Stimulated activated CD4-positive, alpha-beta T cell treated with anti-CD3 and anti-CD28 coated beads, Interleukin-15, amount 100 ng/mL, for 1 hour (primary cell): Measurements from ENCODE around the gene ZNF333.
"Not testable (repeated sequence)": the region's sequence is repeated elsewhere in the genome, so short reads cannot be mapped to it uniquely, and the experiment has no call there.

Experiments used
- DNase-seq, 2 donors: peaks; one replicate each; pipeline ENCODE4 v3.0.0-alpha.2; 2020; ENCODE audit warnings: low read depth in 1 of 2, low spot score in 1 of 2

ZNF333 gene

DNA sequence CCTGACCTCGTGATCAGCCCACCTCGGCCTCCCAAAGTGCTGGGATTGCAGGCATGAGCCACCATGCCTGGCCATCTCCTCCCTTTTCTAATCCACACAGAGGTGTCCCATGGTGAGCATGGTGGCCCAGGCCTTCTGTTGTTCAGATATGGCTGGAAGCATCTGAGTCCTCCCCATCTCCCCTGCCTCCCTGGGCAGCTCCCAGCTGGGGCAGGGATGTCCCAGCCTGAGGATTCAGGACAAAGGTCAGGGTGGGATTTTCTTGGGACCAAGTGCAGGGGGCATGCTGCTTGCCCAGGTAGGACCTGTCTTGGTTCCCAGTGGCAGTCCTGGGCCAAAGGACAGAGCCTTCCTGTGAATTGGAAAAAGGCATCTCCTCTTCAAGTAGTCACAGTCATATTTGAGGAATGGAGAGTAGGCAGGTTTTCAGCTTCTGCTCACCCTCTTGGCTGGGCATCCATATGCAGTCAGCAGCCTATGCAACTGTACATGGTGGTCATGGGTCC, 77.7 kb downstream of the ZNF333 start:
- no peak for DNase-seq

DNA sequence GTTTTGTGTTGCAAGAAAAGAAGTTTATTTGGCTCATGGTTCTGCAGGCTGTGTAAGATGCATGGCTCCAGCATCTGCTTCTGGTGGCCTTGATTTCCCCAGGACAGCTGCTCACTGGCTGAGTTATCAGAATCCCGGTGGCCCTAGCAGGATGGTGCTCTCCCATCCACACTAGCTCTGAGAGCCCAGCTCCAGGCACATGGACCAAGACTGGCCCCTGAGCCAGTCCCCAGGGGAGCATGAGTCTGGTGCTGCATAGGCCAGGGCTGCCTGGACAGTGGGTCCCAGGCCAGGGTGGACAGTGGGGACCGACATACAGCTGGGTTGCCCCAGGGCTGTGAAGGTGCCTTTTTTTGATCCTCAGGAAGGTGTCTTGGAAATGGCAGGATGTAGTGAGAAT, 78.2 kb downstream of the ZNF333 start:
- DNase-seq, result no peak

DNA sequence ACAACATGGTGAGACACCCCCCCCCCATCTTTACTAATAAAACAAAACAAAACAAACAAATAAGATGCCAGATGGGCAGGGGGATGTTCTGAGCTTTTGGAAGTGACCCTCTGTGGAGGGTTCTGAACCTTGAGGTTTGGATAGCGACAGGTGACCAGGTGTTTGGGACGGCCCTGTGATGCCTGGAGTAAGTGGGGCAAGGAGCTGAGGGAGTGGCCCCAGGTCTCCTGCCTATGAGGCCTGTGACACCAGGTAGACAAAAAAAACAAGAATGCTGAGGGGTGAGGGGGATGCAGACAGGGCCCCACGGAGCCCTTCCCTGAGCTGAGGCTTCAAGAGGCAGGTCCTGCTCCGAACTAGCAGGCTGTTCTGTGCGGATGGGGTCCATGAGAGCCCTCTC, 79.4 kb downstream of the ZNF333 start:
- no peak for DNase-seq

DNA sequence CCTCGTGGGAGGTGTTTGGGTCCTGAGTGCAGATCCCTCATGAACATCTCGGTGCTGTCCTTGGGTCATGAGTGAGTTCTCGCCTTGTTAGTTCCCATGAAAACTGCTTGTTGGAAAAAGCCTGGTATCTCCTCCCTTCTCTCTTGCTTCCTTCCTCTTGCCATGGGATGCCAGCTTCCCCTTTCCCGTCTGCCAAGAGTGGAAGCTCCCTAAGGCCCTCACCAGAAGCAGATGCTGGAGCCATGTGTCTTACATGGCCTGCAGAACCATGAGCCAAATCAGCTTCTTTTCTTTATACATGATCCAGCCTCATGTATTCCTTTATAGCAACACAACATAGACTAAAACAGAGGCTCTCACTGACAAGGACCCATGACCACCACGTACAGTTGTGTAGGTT, 80.3 kb downstream of the ZNF333 start:
- DNase-seq, result no peak

DNA sequence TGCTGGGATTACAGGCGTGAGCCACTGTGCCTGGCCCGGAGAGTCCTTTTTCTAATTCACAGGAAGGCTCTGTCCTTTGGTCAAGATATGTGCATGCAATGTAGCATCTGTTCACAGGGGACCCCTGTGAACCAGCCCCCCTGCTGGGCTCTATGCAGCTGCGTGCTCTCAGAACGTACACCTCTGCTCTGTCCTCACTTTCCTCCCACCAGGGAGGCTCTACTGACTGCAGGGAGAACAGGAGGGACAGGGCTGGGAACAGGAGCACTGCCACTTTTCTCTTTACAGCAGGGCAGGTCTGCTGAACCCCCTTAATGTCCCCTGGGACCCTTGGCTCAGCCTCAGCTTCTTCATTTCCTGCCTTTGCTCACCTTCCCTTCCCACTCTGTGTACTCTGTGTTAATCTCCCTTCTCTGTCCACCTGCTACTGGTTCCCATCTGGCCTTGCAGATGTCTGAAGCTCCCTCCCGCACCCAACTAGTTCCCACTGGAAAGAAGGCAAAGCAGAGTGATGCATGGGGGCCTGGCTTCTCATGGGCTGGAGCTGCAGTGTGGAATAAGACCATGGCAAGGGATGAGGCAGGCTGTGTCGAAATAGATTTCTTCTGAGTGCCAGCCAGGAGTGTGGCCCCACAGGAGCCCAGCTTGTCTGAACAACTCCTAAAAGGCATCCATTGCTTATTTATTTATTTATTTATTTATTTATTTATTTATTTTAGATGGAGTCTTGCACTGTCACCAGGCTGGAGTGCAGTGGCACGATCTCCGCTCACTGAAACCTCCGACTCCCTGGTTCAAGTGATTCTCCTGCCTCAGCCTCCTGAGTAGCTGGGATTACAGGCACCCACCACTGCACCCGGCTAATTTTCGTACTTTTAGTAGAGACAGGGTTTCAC, 81.3 kb downstream of the ZNF333 start:
- DNase-seq, result no peak

DNA sequence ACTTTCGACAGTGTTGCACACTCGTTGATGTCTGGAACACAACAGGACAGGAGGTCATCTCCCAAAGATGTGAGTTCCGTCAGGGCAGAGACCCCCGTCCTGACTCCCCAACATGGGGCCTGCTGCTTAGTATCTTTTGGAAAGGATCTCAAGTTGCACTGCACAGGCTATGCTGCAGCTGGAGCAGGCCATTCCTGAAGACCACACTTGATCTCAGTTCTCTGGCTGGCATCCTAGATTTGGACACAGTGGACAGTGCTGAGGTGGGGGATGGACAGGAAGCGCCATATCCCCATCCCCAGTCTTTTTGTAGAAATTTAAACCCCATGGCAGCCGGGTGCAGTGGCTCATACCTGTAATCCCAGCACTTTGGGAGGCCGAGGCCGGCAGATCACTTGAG, 82.6 kb downstream of the ZNF333 start:
- no peak for DNase-seq

DNA sequence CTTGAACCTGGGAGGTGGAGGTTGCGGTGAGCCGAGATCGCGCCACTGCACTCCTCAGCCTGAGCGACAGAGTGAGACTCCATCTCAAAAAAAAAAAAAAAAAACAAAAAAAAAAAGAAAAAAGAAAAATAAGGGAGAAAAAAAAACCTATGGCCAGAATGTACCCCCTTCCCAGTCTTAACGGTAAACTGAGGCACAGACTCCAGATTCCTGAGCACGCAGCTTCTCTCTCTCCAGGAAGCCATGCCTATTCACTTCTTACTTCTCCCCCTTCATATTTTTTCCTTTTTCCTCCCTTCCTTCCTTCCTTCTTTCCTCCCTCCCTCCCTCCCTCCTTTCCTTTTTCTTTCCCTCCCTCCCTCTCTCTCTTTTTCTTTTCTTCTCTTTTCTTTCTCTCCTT, 83.1 kb downstream of the ZNF333 start:
- DNase-seq, result no peak

DNA sequence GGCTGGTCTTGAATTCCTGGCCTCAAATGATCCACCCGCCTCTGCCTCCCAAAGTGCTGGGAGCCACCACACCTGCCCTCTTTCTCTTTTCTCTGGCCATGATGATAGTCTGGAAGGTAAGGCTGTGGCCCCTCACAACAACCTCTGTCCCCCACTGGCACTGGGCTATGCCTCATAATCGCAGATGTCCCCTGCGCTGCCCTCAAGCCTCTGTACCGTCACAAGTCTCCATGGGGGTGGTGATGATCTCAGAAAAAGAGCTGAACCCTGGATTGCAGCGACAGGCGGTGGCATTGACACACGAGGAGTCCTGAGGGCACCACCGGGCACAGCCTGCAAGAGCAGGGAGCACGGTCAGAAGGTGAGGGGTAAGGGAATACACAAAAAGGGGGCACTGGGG, 83.9 kb downstream of the ZNF333 start:
- DNase-seq, result not testable (repeated sequence)

DNA sequence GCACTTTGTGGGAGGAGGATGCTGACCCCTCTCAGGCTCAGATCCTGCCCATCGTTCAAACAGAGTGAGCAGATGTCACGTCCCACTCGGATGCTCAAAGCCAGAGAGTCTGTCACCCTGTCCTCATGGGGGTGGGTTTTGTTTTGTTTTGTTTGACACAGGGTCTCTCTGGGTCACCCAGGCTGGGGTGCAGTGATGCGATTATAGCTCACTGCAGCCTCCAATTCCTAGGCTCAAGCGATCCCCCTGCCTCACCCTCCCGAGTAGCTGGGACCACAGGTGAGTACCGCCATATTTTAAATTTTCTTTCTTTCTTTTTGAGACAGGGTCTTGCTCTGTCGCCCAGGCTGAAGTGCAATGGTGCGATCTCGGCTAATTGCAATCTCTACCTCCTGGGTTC, 84.5 kb downstream of the ZNF333 start:
- DNase-seq, result no peak

DNA sequence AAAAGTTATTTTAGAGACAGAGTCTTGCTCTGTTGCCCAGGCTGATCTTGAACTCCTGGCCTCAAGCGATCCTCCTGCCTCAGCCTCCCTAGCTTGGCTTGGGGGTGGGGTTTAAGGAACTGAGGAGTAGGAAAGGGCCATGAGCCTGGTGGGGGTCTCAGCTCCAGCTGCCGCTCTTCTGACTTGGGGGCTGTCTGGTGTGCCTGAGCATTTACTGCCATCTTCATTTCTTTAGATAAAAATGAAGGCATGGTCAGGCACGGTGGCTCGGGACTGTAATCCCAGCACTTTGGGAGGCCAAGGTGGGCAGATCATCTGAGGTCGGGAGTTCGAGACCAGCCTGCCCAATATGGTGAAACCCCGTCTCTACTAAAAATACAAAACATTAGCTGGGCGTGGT, 85.5 kb downstream of the ZNF333 start:
- not testable (repeated sequence) for DNase-seq

DNA sequence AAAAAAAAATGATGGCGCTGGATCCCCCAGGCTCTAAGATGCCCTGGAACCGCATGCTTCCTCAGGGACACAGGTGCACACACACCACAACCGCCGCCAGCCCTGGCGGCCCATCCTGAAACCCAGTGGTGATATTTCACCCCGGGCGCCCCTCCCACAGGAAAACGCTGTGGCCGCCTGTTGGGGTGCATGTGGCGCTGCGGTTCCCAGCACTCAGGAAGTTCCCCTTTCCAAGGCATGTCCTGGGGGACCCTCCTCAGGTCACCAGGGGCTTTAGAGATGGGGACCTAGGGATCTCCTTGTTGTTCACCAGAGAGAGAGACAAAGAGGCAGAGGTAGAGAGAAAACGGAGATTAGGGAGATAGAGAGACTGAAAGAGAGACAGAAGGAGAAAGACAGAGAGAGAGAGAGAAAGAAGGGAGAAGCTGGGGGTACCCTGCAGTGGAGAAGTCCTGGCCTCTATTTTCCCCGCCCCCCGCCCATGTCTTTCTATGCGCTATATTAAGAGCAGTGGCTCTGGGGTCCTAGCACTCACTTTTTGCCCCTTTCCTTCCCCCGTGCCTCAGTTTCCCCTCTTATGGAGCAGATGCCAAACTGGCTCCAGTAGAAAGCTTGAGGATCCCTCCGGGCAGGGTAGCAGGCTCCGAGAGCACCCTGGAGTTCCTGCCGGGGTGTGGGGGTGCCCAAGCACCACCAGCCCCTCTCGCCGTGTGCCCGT, 86.2 kb downstream of the ZNF333 start:
- no peak for DNase-seq

DNA sequence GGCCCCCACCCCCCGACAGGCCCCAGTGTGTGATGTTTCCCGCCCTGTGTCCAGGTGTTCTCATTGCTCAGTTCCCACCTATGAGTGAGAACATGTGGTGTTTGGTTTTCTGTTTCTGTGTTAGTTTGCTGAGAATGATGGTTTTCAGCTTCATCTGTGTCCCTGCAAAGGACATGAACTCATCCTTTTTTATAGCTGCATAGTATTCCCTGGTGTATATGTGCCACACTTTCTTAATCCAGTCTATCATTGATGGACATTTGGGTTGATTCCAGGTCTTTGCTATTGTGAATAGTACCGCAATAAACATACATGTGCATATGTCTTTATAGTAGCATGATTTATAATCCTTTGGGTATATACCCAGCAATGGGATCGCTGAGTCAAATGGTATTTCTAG, 87.8 kb downstream of the ZNF333 start:
- DNase-seq, result not testable (repeated sequence)

DNA sequence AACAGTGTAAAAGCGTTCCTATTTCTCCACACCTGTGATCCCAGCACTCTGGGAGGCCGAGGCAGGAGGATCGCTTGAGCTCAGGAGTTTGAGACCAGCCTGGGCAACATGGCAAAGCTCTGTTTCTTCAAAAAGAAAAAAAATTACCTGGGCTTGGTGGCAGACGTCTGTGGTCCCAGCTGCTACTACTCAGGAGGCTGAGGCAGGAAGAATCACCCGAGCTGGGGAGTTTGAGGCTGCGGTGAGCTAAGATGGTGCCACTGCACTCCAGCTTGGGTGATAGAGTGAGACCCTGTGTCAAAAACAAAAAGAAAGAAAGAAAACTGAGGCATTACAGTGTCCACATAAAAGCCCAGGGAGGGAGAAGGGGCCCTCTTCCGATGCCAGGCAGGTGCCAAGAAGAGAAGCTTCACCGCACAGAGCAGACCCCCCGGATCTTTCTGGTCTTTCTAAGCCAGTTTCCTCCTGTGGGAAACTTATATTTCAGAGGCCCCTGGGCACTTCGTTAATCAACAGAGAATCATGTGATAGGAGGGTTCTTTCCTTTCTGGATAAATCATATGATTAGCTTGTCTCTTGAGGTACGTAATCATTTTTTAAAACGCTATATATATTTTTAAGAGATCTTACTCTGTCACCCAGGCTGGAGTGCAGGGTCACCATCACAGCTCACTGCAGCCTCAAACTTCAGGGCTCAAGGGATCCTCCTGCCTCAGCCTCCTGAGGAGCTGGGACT, 88.4 kb downstream of the ZNF333 start, which contains the start of gene ADGRE2:
TSS of gene ADGRE2 (minus strand) at position 451 of the 736 bp plus-strand sequence. CDS start 1,804 bp downstream, outside the sequence.
- not testable (repeated sequence) for DNase-seq

DNA sequence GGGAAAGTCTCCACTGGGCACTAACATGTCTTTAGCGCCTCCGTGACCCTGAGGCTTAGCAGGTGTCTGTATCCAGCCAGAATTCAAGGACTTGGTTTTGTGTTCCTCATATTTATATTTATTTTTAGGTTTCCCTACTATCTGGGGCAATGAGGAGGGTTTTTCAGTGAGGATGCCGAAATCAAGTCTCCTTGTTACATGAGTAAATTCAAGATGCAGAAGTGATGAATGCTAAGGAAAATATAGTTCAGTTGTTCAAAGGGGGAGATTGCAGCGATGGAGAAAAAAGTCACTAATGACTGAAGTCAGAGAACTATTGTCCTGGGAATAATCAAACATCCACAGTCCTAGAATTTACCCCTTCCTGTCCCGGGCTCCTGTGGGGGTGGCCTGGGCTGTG, 89.3 kb downstream of the ZNF333 start:
- no peak for DNase-seq

DNA sequence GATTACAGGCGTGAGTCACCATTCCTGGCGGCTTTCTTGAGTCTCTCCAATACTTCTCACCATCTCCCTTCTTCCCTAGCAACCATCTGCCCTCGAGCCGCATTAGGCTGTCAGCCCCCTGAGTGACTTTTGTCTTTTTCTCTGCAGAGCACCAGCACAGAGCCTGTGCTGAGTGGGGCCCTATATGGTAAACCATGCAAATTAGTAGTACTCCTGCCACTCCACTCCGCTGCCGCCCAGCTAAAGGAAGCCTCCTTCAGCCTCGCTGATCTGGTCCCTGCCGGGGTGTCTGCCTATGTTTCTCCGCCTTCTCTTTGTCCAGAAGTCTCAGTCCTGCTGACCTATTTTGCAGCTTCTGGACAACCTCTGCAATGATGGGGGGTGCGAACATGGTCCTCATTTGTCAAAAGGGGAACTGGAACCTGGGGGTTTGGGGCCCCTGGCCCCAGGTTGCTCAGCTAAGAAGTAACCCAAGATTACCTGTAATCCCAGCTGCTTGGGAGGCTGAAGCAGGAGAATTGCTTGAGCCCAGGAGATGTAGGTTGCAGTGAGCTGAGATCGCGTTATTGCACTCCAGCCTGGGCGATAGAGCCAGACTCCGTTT, 90.9 kb downstream of the ZNF333 start:
- not testable (repeated sequence) for DNase-seq

DNA sequence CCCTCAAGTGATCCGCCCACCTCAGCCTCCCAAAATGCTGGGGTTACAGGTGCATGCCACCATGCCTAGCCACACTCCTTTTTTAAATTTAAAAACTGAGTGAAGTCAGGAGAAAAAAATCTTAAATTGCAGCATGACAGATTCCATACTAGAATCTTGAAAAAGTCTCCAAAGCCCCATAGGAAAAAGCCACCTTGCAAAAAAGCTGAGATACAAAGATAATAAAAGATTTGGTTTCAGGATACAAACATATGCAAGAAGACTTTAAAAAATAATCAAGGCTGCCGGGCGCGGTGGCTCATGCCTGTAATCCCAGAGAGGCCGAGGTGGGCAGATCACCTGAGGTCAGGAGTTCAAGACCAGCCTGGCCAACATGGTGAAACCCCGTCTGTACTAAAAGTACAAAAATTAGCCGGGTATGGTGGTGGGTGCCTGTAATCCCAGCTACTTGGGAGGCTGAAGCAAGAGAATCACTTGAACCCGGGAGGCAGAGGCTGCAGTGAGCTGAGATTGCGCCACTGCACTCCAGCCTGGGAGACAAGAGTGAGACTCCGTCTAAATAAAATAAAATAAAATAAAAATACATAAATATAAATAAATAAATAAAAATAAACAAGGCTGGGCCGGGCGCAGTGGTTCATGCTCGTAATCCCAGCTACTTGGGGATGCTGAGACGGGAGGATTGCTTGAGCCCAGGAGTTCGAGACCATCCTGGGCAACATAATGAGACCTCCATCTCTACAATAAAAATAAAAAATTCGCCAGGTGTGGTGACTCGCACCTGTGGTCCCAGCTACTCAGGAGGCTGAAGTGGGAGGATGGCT, 92.1 kb downstream of the ZNF333 start:
- DNase-seq, result not testable (repeated sequence)

DNA sequence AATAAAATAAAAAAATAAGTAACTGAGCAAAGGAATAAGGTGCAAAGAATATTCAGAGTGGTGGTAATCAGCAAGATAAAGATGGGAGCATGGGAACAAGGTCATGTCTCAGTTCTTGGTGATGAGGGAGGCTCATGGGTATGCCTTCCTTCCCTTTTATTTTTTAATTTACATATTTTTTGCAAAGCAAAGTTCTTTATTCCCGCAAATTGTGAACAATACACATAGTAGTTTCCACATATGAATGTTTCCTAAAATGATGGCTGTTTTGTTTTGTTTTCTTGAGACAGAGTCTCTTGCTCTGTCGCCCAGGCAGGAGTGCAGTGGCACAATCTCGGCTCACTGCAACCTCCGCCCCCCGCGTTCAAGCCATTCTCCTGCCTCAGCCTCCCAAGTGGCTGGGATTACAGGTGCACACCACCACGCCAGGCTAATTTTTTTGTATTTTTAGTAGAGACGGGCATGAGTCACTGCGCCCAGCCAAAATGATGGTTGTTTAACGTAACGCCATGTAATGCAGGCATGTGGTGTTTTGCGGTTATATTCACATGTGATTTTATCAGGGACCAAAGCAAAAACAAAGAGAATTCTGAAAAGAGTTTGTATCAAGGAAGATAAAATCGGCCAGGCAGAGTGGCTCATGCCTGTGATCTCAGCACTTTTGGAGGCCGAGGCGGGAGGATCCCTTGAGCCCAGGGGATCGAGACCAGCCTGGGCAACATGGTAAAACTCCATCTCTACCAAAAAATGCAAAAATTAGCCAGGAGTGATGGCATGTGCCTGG, 93.0 kb downstream of the ZNF333 start:
- no peak for DNase-seq
